GM12878 (cell line): ENCODE measurements around the gene HMGXB3. TPM values are rescaled to one million over a fixed set of nuclear protein-coding genes. Genes with fewer than 3 reads are reported as not detected.

Source experiments
- ATAC-seq: fragments of 200-7000 bp; cut with Tn5 transposase; 3 replicates; pipeline ENCODE4 v1.9.1; 2020; ENCODE audit warnings: mild to moderate bottlenecking, moderate library complexity
- BruUV-seq: library from RNA; stranded (reverse); fragments of 400-500 nt; replicated peaks from 2 replicates; lab custom pipeline; 2021; lab: Mats Ljungman, UMichigan
- CTCF ChIA-PET: fragments of 300-600 bp; sonication (Branson Sonifier 250); formaldehyde crosslinking; extraction: SDS; loops from one replicate; lab custom pipeline; 2021; ENCODE audit warnings: inconsistent platforms; lab: Yijun Ruan, JAX
- POLR2A ChIA-PET: fragments of 350-600 bp; formaldehyde crosslinking; extraction: SDS; loops from one replicate; lab custom pipeline; 2021; ENCODE audit warnings: inconsistent platforms; lab: Charles Lee
- RAD21 ChIA-PET: fragments of 300-600 bp; sonication (Branson Sonifier 250); formaldehyde crosslinking; loops from one replicate; lab custom pipeline; 2023; ENCODE audit warnings: antibody characterized with exemption; ENCODE audit not compliant: unreplicated experiment; lab: Charles Lee
- SMC1A ChIA-PET: fragments of 300-600 bp; sonication (Branson Sonifier 250); formaldehyde crosslinking; loops from one replicate; lab custom pipeline; 2023; ENCODE audit not compliant: unreplicated experiment, uncharacterized antibody; lab: Charles Lee
- DNase-seq: peaks from one replicate; pipeline ENCODE4 v3.0.0-alpha.2; 2011; ENCODE audit warnings: low read depth, low spot score
- FAIRE-seq: peaks from 3 replicates; lab custom pipeline; 2011; peaks lifted over from hg19 to GRCh38; lab: Jason Lieb, UNC
- H2AFZ ChIP-seq: 2 replicates; pipeline ENCODE4 v1.6.0; 2011; ENCODE audit warnings: low read depth, low read length, control low read depth; ENCODE audit not compliant: control insufficient read depth
- H3K27ac ChIP-seq: 2 replicates; pipeline ENCODE4 v1.5.1; 2011; ENCODE audit warnings: control low read depth; ENCODE audit not compliant: control insufficient read depth, insufficient read depth
- H3K27me3 ChIP-seq, 2 experiments: replicated peaks in 1 of 2; 2 replicates each; pipeline versions ENCODE4 v1.6.0 to v1.6.1; 2011; ENCODE audit warnings: low read length in 1 of 2; ENCODE audit not compliant: control insufficient read depth in 2 of 2, insufficient read depth in 2 of 2
- H3K36me3 ChIP-seq, 2 experiments: 2 replicates each; pipeline ENCODE4 v1.5.1; 2011; ENCODE audit warnings: low read length in 1 of 2; ENCODE audit not compliant: control insufficient read depth in 2 of 2, insufficient read depth in 2 of 2
- H3K4me1 ChIP-seq: 2 replicates; pipeline ENCODE4 v1.6.1; 2011; ENCODE audit warnings: mild to moderate bottlenecking, low read length, moderate library complexity, mixed read lengths; ENCODE audit not compliant: control insufficient read depth, insufficient read depth
- H3K4me2 ChIP-seq: 2 replicates; pipeline ENCODE4 v1.6.0; 2011; ENCODE audit warnings: control low read depth; ENCODE audit not compliant: control insufficient read depth, insufficient read depth
- H3K4me3 ChIP-seq: fragments of 200-600 bp; sonication (generic); 2 replicates; pipeline ENCODE4 v1.5.1; 2016
- H3K79me2 ChIP-seq: 2 replicates; pipeline ENCODE4 v1.6.0; 2011; ENCODE audit warnings: low read length; ENCODE audit not compliant: control insufficient read depth, insufficient read depth
- H3K9ac ChIP-seq: 2 replicates; pipeline ENCODE4 v1.8.0; 2011; ENCODE audit warnings: low read length, control low read depth, mixed read lengths; ENCODE audit not compliant: control insufficient read depth, insufficient read depth
- H3K9me3 ChIP-seq: replicated peaks from 3 replicates; pipeline ENCODE4 v1.5.1; 2011; ENCODE audit warnings: mild to moderate bottlenecking, low read length; ENCODE audit not compliant: control insufficient read depth, insufficient read depth
- H4K20me1 ChIP-seq: 2 replicates; pipeline ENCODE4 v1.6.0; 2011; ENCODE audit not compliant: control insufficient read depth, insufficient read depth
- BACH1 ChIP-seq: fragments of 450-650 bp; IDR thresholded peaks from 2 replicates; pipeline ENCODE4 v1.6.1; 2017; ENCODE audit warnings: mild to moderate bottlenecking, borderline replicate concordance
- CHD1 ChIP-seq: IDR thresholded peaks from 2 replicates; pipeline ENCODE4 v1.6.1; 2012; ENCODE audit warnings: low read depth, low read length, improper control_type of control experiment
- FOXK2 ChIP-seq: fragments of 450-650 bp; IDR thresholded peaks from 2 replicates; pipeline ENCODE4 v1.6.1; 2017; ENCODE audit warnings: mild to moderate bottlenecking, moderate library complexity
- RCOR1 ChIP-seq: conservative IDR thresholded peaks from 2 replicates; pipeline ENCODE4 v1.6.1; 2012; ENCODE audit warnings: low read depth, low read length, improper control_type of control experiment
- SPI1 ChIP-seq: IDR thresholded peaks from 2 replicates; pipeline ENCODE4 v1.6.1; 2011; ENCODE audit warnings: low read depth, mild to moderate bottlenecking, low read length, moderate library complexity, borderline replicate concordance; ENCODE audit not compliant: insufficient read depth
- TCF12 ChIP-seq: IDR thresholded peaks from 2 replicates; pipeline ENCODE4 v1.6.1; 2011; ENCODE audit warnings: low read depth, mild to moderate bottlenecking, low read length
- USF1 ChIP-seq: IDR thresholded peaks from 2 replicates; pipeline ENCODE4 v1.6.1; 2011; ENCODE audit warnings: borderline replicate concordance, low read depth, mild to moderate bottlenecking, moderate library complexity, mixed read lengths, low read length; ENCODE audit not compliant: insufficient read depth; ENCODE audit errors: extremely low read length
- WRNIP1 ChIP-seq: IDR thresholded peaks from 2 replicates; pipeline ENCODE4 v1.6.1; 2011; ENCODE audit warnings: low read depth, low read length, improper control_type of control experiment, borderline replicate concordance
- ZBTB11 ChIP-seq: fragments of 450-650 bp; formaldehyde crosslinking; IDR thresholded peaks from 2 replicates; pipeline ENCODE4 v1.5.0; 2022; ENCODE audit warnings: mild to moderate bottlenecking, missing genetic modification characterization
- ZBTB33 ChIP-seq: fragments of 450-650 bp; IDR thresholded peaks from 2 replicates; pipeline ENCODE4 v1.6.1; 2017; ENCODE audit warnings: mild to moderate bottlenecking
- ZBTB4 ChIP-seq: fragments of 450-650 bp; formaldehyde crosslinking; IDR thresholded peaks from 2 replicates; pipeline ENCODE4 v1.4.0; 2022; ENCODE audit warnings: mild to moderate bottlenecking, moderate library complexity
- ZNF274 ChIP-seq: IDR thresholded peaks from one replicate; pipeline ENCODE4 v1.8.0; 2011; ENCODE audit not compliant: insufficient read length, insufficient read depth
- WGBS: methylation state at CpG from one replicate; pipeline ENCODE4 v1.1.6; 2016; ENCODE audit warnings: low lambda C conversion rate; ENCODE audit not compliant: insufficient replicate concordance, insufficient coverage; ENCODE audit errors: missing lambda C conversion rate; 5-methylcytosine and 5-hydroxymethylcytosine counted together
- in situ Hi-C: fragments of 300-500 bp; cut with MboI; formaldehyde crosslinking; loops from 9 replicates; pipeline ENCODE4 v1.14.3; 2018; ENCODE audit warnings: mixed read lengths
- intact Hi-C: fragments of 100-400 bp; cut with micrococcal nuclease; formaldehyde crosslinking; loops from one replicate; pipeline ENCODE4 v1.14.2; 2022; ENCODE audit not compliant: unreplicated experiment
- polyA plus RNA-seq, 11 experiments: library from polyadenylated mRNA; depleted of rRNA in 4 of 11; unstranded in 6 of 11; stranded (reverse) in 5 of 11; fragments of >200 nt; fragmentation: Nextera tagmentation in 4 of 11; fragmentation: Illumina TruSeq in 1 of 11; extraction: Ambion mirVana in 4 of 11; extraction: Trizol in 1 of 11; gene quantifications; 1 replicate in 1 of 11; 2 replicates in 10 of 11; pipeline versions ENCODE4 v1.2.1 to v1.2.3, GENCODE V29; 2011 to 2016; ENCODE audit warnings: inconsistent platforms in 2 of 11, missing spikeins in 2 of 11, low read depth in 1 of 11
- total RNA-seq, 4 experiments: library from RNA; depleted of rRNA in 3 of 4; stranded (reverse); fragments of >200 nt in 3 of 4; fragmentation: Illumina TruSeq in 1 of 4; extraction: Trizol in 1 of 4; gene quantifications; 2 replicates each; pipeline versions ENCODE4 v1.2.1 to v1.2.3, GENCODE V29; 2013 to 2021

Gene HMGXB3
- total and polyA plus RNA-seq, 10 of the 15 experiments (the other 5 are each of a cell fraction or from before 2014, with no cell fraction given) = 1.00 to 42.2 (median 28.1) TPM

GRCh38 chr5:150026682-150027172, 26.2 kb downstream of the HMGXB3 start:
- ChIA-PET CTCF (no interaction called here), SMC1A (interaction anchor here (1.0 kb wide), 1 partner anchor 95 kb away, joined by 3 read pairs; no protein-coding TSS in a partner anchor), POLR2A (no interaction called here), RAD21 (interaction anchor here (1.2 kb wide), 1 partner anchor 96 kb away, joined by 3 read pairs; no protein-coding TSS in a partner anchor)
- peaks cover 10 to 34% of the 10 kb centered on the region in 2 experiments for H3K36me3 ChIP-seq
- FAIRE-seq (no peak), DNase-seq (no peak), ATAC-seq (no peak)
- in situ Hi-C loops (no loop called here), intact Hi-C loops (no loop called here)
- no peak overlapping the region for H3K4me3 ChIP-seq
- H3K9me3 ChIP-seq = no peaks in the 10 kb centered on the region
- H3K4me2 ChIP-seq = no peak overlapping the region
- no peak overlapping the region for H2AFZ ChIP-seq
- H3K4me1 ChIP-seq = no peaks in the 10 kb centered on the region
- H3K27me3 ChIP-seq = no peaks in the 10 kb centered on the region
- no peaks in the 10 kb centered on the region for H3K79me2 ChIP-seq
- BruUV-seq = no TSS peak
- 98% methylated on average over 4 of the region's 4 CpGs for WGBS
- no peaks in the 10 kb centered on the region for H4K20me1 ChIP-seq
- H3K27ac ChIP-seq = no peak overlapping the region
- H3K9ac ChIP-seq = no peak overlapping the region
- TF ChIP-seq ZBTB33 = no peak
- no peak for TF ChIP-seq BACH1
- no peak for TF ChIP-seq USF1
- TF ChIP-seq CHD1 = no peak
- TF ChIP-seq SPI1 = no peak
- no peak for TF ChIP-seq FOXK2
- no peak for TF ChIP-seq WRNIP1
- TF ChIP-seq TCF12 = no peak
- TF ChIP-seq RCOR1 = no peak
- TF ChIP-seq ZBTB4 (CRISPR knock-in tag) = no peak
- TF ChIP-seq ZNF274 = no peak
- TF ChIP-seq ZBTB11 (CRISPR knock-in tag) = no peak
